Kidney (tissue), 14 donors: Measurements from ENCODE around the gene TSSC4. TPM values are rescaled to one million over a fixed set of nuclear protein-coding genes. Genes with fewer than 3 reads are reported as not detected.

Experiments
- DNase-seq, 5 donors: peaks; one replicate each; pipeline ENCODE4 v3.0.0-alpha.2; 2013 to 2020
- FAIRE-seq: peaks from 2 replicates; lab custom pipeline; 2012; peaks lifted over from hg19 to GRCh38; lab: Jason Lieb, UNC
- H3K27ac ChIP-seq, 2 donors: one replicate each; pipeline ENCODE4 v1.7.0; 2013; ENCODE audit warnings: low read depth in 2 of 2, low read length in 2 of 2, inconsistent platforms in 1 of 2
- H3K27me3 ChIP-seq: one replicate; pipeline ENCODE4 v1.7.1; 2013; ENCODE audit warnings: low read length, inconsistent platforms; ENCODE audit not compliant: control insufficient read depth, insufficient read depth
- H3K36me3 ChIP-seq, 3 donors: one replicate each; pipeline versions ENCODE4 v1.7.0 to v1.7.1; 2013; ENCODE audit warnings: low read length in 3 of 3, control low read depth in 1 of 3, inconsistent platforms in 1 of 3; ENCODE audit not compliant: insufficient read depth in 3 of 3, control insufficient read depth in 2 of 3
- H3K4me1 ChIP-seq, 3 donors: one replicate each; pipeline versions ENCODE4 v1.7.0 to v1.7.1; 2013; ENCODE audit warnings: low read length in 3 of 3, inconsistent platforms in 1 of 3, low read depth in 1 of 3; ENCODE audit not compliant: control insufficient read depth in 2 of 3, insufficient read depth in 2 of 3
- H3K4me3 ChIP-seq, 3 donors: one replicate each; pipeline versions ENCODE4 v1.7.0 to v1.8.1; 2013; ENCODE audit warnings: low read length in 3 of 3, control low read depth in 1 of 3, inconsistent platforms in 1 of 3
- H3K9ac ChIP-seq, 3 donors: one replicate each; pipeline versions ENCODE4 v1.7.0 to v1.7.1; 2013; ENCODE audit warnings: low read length in 3 of 3, control low read depth in 1 of 3, inconsistent platforms in 1 of 3
- H3K9me3 ChIP-seq, 3 donors: one replicate each; pipeline versions ENCODE4 v1.7.0 to v1.7.1; 2013; ENCODE audit warnings: low read length in 3 of 3, control low read depth in 1 of 3, inconsistent platforms in 1 of 3; ENCODE audit not compliant: control insufficient read depth in 2 of 3, insufficient read depth in 1 of 3
- CTCF ChIP-seq: IDR thresholded peaks from 3 replicates; pipeline ENCODE4 v1.5.1; 2012; ENCODE audit warnings: mild to moderate bottlenecking, moderate library complexity, borderline replicate concordance; ENCODE audit not compliant: insufficient read depth; ENCODE audit errors: extremely low read depth
- intact Hi-C: fragments of 100-400 bp; cut with DNase I; formaldehyde crosslinking; loops from one replicate; pipeline ENCODE4 v1.11.1; 2022
- polyA plus RNA-seq: library from polyadenylated mRNA; stranded (reverse); fragments of 350-450 nt; fragmentation: Illumina TruSeq; extraction: RNeasy Lipid Tissue Mini Kit (QIAGEN cat#74804); gene quantifications from one replicate; pipeline ENCODE4 v1.2.3, GENCODE V29; 2014; ENCODE audit warnings: low read depth, low replicate concordance; ENCODE audit not compliant: insufficient read depth
- total RNA-seq: library from RNA; stranded (reverse); fragmentation: NEBNext Ultra II Directional; extraction: Animal tissue kit (Norgen Biotek cat#: 25700); gene quantifications from one replicate; pipeline ENCODE4 v1.2.1, GENCODE V29; 2021
- donor health status: control.
- donor health status: control.
- donor health status: control.
- donor health status: control.
- donor health status: control.
- donor health status: DM: yes; HTN: yes; CAD: no.
- donor health status: Normal renal cell carcinoma (clear cell type).

TSSC4 gene
- total and polyA plus RNA-seq, 2 donors from 2014 or later, result 42.3 to 51.4 TPM

GRCh38 chr11:2436013-2436520 lies 35.5 kb downstream of the TSSC4 start:
- no peak for TF ChIP-seq CTCF
- Histone ChIP-seq H3K27me3 (no peaks in the 10 kb centered on the region), H3K27ac (no peak overlapping the region), H3K36me3 (peaks cover 0 to 6% (median 0%) of the 10 kb centered on the region in 3 donors), H3K4me3 (no peak overlapping the region), H3K9ac (no peak overlapping the region), H3K4me1 (no peaks in the 10 kb centered on the region), H3K9me3 (no peaks in the 10 kb centered on the region)
- peak in 1 of 5 donors; percentile 55 for DNase-seq
- FAIRE-seq, result no peak
- intact Hi-C loops, result no loop called here

- TF ChIP-seq CTCF, result no peak
- H3K27ac ChIP-seq, result no peak overlapping the region
- no peaks in the 10 kb centered on the region for H3K27me3 ChIP-seq
- no peak overlapping the region for H3K9ac ChIP-seq
- no peaks in the 10 kb centered on the region for H3K4me1 ChIP-seq
- H3K4me3 ChIP-seq, result no peak overlapping the region
- H3K36me3 ChIP-seq, result peaks cover 0 to 6% (median 0%) of the 10 kb centered on the region in 3 donors
- H3K9me3 ChIP-seq, result no peaks in the 10 kb centered on the region
- FAIRE-seq, result no peak
- DNase-seq, result peak in 2 of 5 donors; percentile 36 to 69
- intact Hi-C loops, result no loop called here
Observed at GRCh38 chr11:2436521-2437031, 36.0 kb downstream of the TSSC4 start.

GRCh38 chr11:2437516-2437915 lies 37.0 kb downstream of the TSSC4 start:
- Histone ChIP-seq H3K4me1 (no peaks in the 10 kb centered on the region), H3K4me3 (no peak overlapping the region), H3K9ac (no peak overlapping the region), H3K27me3 (no peaks in the 10 kb centered on the region), H3K27ac (no peak overlapping the region), H3K9me3 (no peaks in the 10 kb centered on the region), H3K36me3 (peaks cover 0 to 6% (median 0%) of the 10 kb centered on the region in 3 donors)
- TF ChIP-seq CTCF, result no peak
- DNase-seq (peak in 1 of 5 donors; percentile 20), FAIRE-seq (no peak)
- intact Hi-C loops, result no loop called here
